GM12801 (cell line): ENCODE data around the gene ARHGEF11.

Source experiments
- TF ChIP-seq, protein P1 (sequence below): IDR thresholded peaks from one replicate; pipeline ENCODE4 v1.5.1; 2011; ENCODE audit warnings: control low read depth; ENCODE audit not compliant: insufficient read length; ENCODE audit errors: extremely low read depth

ARHGEF11 gene

GRCh38 chr1:156949127-156949526 is 96.4 kb downstream of the ARHGEF11 start:
- TF ChIP-seq, protein P1, sequence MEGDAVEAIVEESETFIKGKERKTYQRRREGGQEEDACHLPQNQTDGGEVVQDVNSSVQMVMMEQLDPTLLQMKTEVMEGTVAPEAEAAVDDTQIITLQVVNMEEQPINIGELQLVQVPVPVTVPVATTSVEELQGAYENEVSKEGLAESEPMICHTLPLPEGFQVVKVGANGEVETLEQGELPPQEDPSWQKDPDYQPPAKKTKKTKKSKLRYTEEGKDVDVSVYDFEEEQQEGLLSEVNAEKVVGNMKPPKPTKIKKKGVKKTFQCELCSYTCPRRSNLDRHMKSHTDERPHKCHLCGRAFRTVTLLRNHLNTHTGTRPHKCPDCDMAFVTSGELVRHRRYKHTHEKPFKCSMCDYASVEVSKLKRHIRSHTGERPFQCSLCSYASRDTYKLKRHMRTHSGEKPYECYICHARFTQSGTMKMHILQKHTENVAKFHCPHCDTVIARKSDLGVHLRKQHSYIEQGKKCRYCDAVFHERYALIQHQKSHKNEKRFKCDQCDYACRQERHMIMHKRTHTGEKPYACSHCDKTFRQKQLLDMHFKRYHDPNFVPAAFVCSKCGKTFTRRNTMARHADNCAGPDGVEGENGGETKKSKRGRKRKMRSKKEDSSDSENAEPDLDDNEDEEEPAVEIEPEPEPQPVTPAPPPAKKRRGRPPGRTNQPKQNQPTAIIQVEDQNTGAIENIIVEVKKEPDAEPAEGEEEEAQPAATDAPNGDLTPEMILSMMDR, result no peak

GRCh38 chr1:156948708-156949107 is 96.8 kb downstream of the ARHGEF11 start:
- TF ChIP-seq, protein P1, result no peak

DNA sequence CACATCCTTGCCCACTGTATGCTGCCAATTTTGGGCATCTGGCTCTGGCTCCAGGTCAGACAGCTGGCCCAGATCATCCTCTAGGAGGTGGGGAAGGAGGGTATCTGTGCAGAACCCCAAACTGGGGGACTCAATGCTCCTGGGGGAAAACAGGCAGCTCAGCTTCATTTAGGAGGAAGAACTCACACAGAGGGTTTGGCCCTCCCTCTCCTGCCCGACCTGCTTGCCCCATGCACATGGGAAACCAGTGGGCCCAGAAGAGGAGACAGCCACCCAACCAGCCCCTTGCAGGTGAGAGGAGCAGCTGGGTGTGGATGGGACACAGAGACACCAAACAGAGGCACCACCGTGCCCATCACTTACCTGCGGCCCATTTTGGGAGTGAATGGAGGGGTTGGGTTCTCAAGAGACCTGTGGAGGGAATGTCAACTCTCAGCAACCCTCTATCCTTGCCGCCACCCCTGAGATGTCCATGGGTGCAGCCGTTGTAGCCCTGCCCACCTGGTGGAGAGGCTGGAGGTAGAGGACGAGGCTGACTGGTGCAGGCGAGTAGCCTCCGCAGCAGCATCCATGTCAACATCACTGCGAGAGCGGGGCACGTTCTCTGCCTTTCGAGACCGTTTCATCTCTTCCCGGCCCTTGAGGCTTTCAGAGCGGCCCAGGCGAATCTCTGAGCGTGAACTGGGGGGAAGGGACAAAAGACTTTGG is 97.6 kb downstream of the ARHGEF11 start:
- TF ChIP-seq, protein P1, result no peak

- TF ChIP-seq, protein P1, result no peak
These were observed 98.4 kb downstream of the ARHGEF11 start for GRCh38 chr1:156947127-156947526.

- TF ChIP-seq, protein P1, result no peak
These were observed 99.5 kb downstream of the ARHGEF11 start for GRCh38 chr1:156945881-156946661.

GRCh38 chr1:156944848-156945247 is 100.7 kb downstream of the ARHGEF11 start:
- TF ChIP-seq, protein P1, result no peak

GRCh38 chr1:156944268-156944667 is 101.3 kb downstream of the ARHGEF11 start:
- TF ChIP-seq, protein P1, result no peak
